ENCODE data around the gene DAAM2.

Gene DAAM2

DNA sequence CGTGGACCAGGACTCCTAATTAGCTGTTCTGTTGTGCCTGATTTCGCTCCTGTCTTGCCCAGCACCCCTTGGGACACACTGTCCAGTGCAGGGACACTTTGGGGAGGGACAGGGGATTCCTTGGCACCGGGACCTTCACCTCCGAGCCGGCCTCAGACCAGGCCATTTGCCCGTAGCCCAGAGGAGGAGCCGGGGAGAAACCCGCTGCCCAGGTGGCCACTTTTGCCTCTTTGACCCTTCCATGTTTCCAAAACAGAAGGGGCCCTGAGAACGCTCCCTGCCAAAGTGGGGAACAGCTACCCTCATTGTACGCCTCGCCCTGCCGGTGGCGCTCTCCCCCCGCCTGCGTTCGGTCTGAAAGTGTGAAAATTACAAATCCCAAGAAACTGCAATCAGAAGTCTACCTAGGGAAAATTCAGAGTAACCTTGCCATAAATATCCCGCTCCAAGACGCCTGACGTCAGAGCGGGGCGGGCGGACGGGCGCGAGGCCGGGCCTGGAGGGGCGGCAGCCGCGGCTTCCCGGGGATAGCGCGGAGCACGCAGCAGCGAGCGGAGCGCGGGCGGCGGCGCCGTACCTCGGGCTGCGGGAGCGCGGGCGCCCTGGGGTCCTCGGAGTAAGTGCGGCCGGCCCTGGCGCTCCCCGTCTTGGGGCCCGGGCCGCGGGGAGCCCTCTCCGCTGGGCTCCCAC lies at the start of gene DAAM2:
TSS of gene DAAM2 (plus strand) at position 527 of the 690 bp plus-strand sequence. CDS start 63,927 bp downstream, outside the sequence.
- DNase-seq, result peak; percentile 86

GRCh38 chr6:39746795-39747194 lies 45.4 kb upstream of the DAAM2 start:
- DNase-seq, result no peak

- no peak for DNase-seq
Measured at GRCh38 chr6:39752835-39753724, 39.1 kb upstream of the DAAM2 start.

- DNase-seq, result no peak
Measured at GRCh38 chr6:39753725-39754045, 38.5 kb upstream of the DAAM2 start.

DNA sequence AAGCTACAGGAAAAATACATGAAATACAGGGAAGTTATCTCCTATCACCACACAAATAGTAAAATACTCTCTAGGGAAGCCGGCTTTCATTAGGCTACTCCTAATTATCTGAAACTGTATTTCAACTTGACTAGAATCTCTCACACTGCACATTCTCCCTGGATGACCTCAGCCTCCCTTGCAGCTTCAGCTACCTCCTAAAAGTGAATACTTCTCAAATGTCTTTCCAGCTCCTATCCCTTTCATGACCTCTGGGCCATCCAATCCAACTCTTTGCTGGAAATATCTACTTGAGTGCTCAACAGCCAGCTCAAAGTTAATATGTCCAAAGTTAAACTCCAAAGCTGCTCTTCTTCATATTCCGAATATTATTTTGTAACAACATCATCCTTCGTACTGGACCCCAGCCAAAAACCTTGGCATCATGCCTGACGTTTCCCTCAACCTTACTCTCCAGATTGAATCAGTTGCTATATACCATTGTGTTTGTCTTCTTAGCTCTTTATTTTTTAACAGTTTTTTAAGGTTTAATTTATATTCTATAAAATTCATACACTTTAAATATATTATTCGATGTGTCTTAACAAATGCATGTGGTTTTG lies 37.6 kb upstream of the DAAM2 start:
- DNase-seq, result no peak

- no peak for DNase-seq
Measured at GRCh38 chr6:39755231-39755630, 36.9 kb upstream of the DAAM2 start.

- DNase-seq, result no peak
Measured at GRCh38 chr6:39756582-39756981, 35.6 kb upstream of the DAAM2 start.

GRCh38 chr6:39758905-39759605 lies 33.1 kb upstream of the DAAM2 start:
- DNase-seq, result no peak

DNA sequence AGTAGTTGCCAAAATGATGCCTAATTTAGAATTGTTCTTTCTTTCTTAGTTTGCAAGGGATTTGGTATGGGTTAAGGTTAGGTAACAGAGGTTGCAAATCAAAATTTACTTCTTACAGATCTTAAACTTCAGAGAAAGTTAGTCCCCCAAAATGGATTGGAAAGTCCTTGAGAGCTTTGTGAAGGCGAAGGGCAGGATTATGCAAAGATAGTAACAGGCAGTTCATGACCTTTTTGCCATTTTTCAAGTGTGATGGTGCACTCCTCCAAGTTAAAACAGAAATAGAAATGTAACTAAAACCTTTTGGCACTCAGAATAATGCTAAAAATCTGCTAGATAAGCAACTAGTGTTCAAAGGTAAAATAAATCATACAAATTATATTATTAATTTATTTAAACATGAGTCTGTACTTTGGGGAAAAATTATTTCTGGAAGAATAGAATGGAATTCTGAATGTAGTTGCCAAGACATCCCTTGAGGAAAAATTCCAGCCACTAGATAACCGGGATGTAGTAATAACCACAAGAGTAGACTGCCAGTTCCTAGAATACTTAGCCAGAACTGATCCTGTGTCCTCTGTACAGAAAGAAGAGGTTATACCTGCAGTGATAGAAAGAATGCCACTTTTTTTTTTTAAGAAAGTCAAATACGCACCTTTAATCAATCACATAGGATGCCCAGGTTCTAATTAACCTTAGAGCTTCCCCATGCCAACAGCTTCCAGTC lies 31.8 kb upstream of the DAAM2 start:
- DNase-seq, result no peak

- DNase-seq, result no peak
Measured at GRCh38 chr6:39765508-39766065, 26.6 kb upstream of the DAAM2 start.

- DNase-seq, result no peak
Measured at GRCh38 chr6:39769012-39769411, 23.2 kb upstream of the DAAM2 start.

DNA sequence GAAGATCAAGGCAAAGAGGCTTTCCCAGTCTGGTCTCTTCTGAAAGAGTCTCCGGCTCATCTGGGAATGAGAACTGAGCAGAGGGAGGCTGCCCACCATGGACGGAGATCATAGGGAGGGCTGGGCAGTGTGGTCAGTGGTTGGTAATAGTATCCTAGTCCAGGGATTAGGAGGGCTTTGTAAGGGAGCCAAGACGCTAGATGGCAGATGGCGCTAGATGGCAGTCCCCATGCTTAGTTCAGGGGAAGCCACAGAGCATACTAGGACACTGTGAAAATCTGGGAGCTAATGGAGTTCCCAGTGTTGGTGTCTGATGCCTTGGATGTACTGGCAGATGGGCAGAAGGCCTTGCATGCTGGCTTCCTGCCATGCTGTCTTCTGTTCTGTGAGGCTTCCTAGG lies 21.7 kb upstream of the DAAM2 start:
- peak; percentile 69 for DNase-seq

GRCh38 chr6:39772559-39773273 lies 19.5 kb upstream of the DAAM2 start:
- no peak for DNase-seq

- DNase-seq, result no peak
Measured at GRCh38 chr6:39773782-39774181, 18.4 kb upstream of the DAAM2 start.

DNA sequence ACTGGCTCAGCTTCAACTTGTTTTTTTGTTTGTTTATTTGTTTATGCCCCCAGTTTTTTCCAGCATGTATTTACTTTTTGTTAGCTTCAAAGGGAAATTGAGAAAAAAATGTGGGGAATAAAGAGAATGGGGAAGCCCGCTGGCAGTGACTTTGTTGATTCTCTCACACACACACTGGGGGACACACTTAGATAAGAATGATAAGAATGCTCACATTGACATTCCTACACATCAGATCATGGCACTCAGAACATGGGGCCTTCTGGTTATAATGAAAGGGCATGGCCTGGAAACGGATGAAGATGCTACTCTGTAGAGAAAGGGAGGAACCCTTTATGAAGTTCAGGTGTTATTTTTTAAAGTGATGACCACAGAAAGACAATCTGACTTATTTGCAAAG lies 15.6 kb upstream of the DAAM2 start:
- DNase-seq, result no peak

DNA sequence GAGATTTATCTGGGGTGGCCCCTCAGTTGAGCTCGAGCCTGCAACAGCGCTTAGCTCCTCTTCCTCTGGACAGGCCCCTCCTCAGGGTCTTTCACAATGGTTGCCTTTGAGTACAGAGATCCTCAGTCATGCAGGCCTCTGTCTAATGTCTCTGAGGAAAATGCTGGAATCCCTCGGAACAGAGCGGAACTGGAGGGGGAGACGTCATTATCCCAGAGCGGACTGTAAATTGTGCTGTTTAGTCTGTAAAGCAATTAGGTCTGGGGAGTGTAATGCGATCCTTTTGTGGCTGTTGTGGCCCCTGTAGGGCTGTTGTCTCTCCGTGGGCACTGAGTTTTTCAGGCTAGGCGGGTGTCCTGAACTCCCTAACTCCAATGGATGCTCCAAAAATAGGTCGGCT lies 15.0 kb upstream of the DAAM2 start:
- no peak for DNase-seq

- no peak for DNase-seq
Measured at GRCh38 chr6:39777661-39778060, 14.5 kb upstream of the DAAM2 start.

DNA sequence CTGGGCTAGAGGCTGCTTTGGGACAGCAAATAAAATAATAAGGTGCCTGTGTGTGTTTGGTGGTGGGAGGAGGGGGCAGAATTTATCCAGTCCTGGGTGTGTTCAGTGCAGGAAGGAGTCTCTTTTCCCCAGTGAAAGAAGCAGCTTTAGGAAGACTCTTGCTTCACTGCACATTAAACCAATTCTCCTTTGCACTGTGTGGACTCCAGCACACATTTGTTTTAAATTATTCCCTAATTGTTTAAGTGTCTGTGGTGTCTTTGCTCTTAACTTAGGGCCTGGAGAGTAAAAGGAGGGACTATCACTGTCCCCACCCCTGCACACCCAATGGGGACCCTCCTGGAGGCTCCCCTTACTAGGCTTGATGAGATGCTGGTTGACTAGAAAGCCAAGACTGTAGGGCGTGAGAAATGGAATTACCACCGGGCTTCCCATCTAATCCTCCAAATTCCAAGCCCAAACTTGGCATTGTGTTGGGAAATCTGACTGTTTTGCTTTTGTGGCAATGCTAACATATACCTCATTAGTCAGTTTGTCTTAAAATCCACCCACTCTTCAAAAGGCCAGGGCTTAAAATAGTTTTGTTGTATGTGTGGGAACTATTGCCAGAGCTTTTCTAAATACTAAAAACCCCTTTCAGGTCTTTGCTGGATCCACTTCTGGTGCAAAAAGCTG lies 13.5 kb upstream of the DAAM2 start:
- no peak for DNase-seq

- no peak for DNase-seq
Measured at GRCh38 chr6:39785281-39785680, 6.9 kb upstream of the DAAM2 start.

GRCh38 chr6:39786649-39787048 lies 5.5 kb upstream of the DAAM2 start:
- DNase-seq, result no peak

- DNase-seq, result no peak
Measured at GRCh38 chr6:39787322-39787721, 4.9 kb upstream of the DAAM2 start.

Measured in left hindlimb (tissue), 1 donor.